K562 (cell line): Measurements from ENCODE around the gene DUSP3. TPM values are rescaled to one million over a fixed set of nuclear protein-coding genes. Genes with fewer than 3 reads are reported as not detected.

Experiments
- ARID2 ChIP-seq: fragments of 450-650 bp; IDR thresholded peaks from 2 replicates; pipeline ENCODE4 v1.6.1; 2017; ENCODE audit warnings: antibody characterized with exemption, mild to moderate bottlenecking
- CREM ChIP-seq: IDR thresholded peaks from 2 replicates; pipeline ENCODE4 v1.6.1; 2014; ENCODE audit warnings: antibody characterized with exemption, low read depth
- CTBP1 ChIP-seq: fragments of 450-650 bp; IDR thresholded peaks from 2 replicates; pipeline ENCODE4 v1.6.1; 2016; ENCODE audit warnings: borderline replicate concordance
- HEY1 ChIP-seq: fragments of 250-450 bp; sonication (Bioruptor Pico); IDR thresholded peaks from 2 replicates; pipeline ENCODE4 v1.5.0; 2020; ENCODE audit warnings: mild to moderate bottlenecking, moderate library complexity, borderline replicate concordance
- JUND ChIP-seq, 2 experiments: IDR thresholded peaks; 2 replicates in 1 of 2; 3 replicates in 1 of 2; pipeline ENCODE4 v1.6.1; 2011; ENCODE audit warnings: borderline replicate concordance in 2 of 2, low read depth in 2 of 2, low read length in 2 of 2, improper control_type of control experiment in 1 of 2, missing biosample characterization in 1 of 2, missing genetic modification characterization in 1 of 2, missing genetic modification reagents in 1 of 2
- KLF16 ChIP-seq: IDR thresholded peaks from 2 replicates; pipeline ENCODE4 v1.6.1; 2016; ENCODE audit warnings: antibody characterized with exemption
- MAFK ChIP-seq: IDR thresholded peaks from 2 replicates; pipeline ENCODE4 v1.6.1; 2011; ENCODE audit warnings: low read length, improper control_type of control experiment
- NONO ChIP-seq, 2 experiments: fragments of 200-400 bp in 1 of 2; fragments of 450-650 bp in 1 of 2; formaldehyde crosslinking in 1 of 2; IDR thresholded peaks; 2 replicates each; pipeline ENCODE4 v1.6.1; 2017; ENCODE audit warnings: low read depth in 2 of 2, mild to moderate bottlenecking in 2 of 2, moderate library complexity in 2 of 2, low read length in 1 of 2
- RAD21 ChIP-seq, 2 experiments: fragments of 250-450 bp in 1 of 2; fragments of 450-650 bp in 1 of 2; sonication (Bioruptor Pico) in 1 of 2; formaldehyde crosslinking in 1 of 2; IDR thresholded peaks in 1 of 2; conservative IDR thresholded peaks in 1 of 2; 2 replicates each; pipeline versions ENCODE4 v1.4.0 to v1.8.0; 2020 to 2022; ENCODE audit warnings: mild to moderate bottlenecking in 2 of 2, moderate library complexity in 1 of 2
- REST ChIP-seq, 2 experiments: fragments of 450-650 bp; formaldehyde crosslinking in 1 of 2; IDR thresholded peaks; 2 replicates each; pipeline versions ENCODE4 v1.4.0 to v1.6.1; 2014 to 2020; ENCODE audit warnings: mild to moderate bottlenecking in 2 of 2, borderline replicate concordance in 1 of 2, low read depth in 1 of 2
- TBL1XR1 ChIP-seq, 2 experiments: IDR thresholded peaks; 2 replicates each; pipeline ENCODE4 v1.6.1; 2012; ENCODE audit warnings: improper control_type of control experiment in 2 of 2, low read length in 2 of 2, mild to moderate bottlenecking in 1 of 2
- TCF3 ChIP-seq: sonication (generic); formaldehyde crosslinking; IDR thresholded peaks from 2 replicates; pipeline ENCODE4 v1.4.0; 2020; ENCODE audit warnings: mild to moderate bottlenecking, missing genetic modification reagents
- ZBTB43 ChIP-seq: sonication (generic); formaldehyde crosslinking; IDR thresholded peaks from 2 replicates; pipeline ENCODE4 v1.8.0; 2023; ENCODE audit warnings: mild to moderate bottlenecking, missing genetic modification reagents
- ZNF165 ChIP-seq: fragments of 250-450 bp; sonication (Bioruptor Pico); IDR thresholded peaks from 2 replicates; pipeline ENCODE4 v1.4.0; 2020; ENCODE audit warnings: borderline replicate concordance
- ZNF263 ChIP-seq: sonication (generic); formaldehyde crosslinking; IDR thresholded peaks from 2 replicates; pipeline ENCODE4 v1.8.0; 2022; ENCODE audit warnings: mild to moderate bottlenecking, missing genetic modification reagents, borderline replicate concordance
- polyA plus RNA-seq, 8 experiments: library from polyadenylated mRNA; depleted of rRNA in 4 of 8; stranded (reverse) in 5 of 8; unstranded in 3 of 8; fragments of >200 nt; fragmentation: Nextera tagmentation in 2 of 8; fragmentation: Illumina TruSeq in 1 of 8; extraction: Ambion mirVana in 2 of 8; extraction: Trizol in 1 of 8; gene quantifications; 2 replicates each; pipeline versions ENCODE4 v1.2.1 to v1.2.3, GENCODE V29; 2011 to 2014; ENCODE audit warnings: inconsistent platforms in 1 of 8, missing spikeins in 1 of 8
- total RNA-seq, 7 experiments: library from RNA; depleted of rRNA in 6 of 7; stranded (reverse); fragments of >200 nt in 6 of 7; fragmentation: Illumina TruSeq in 2 of 7; extraction: Trizol in 2 of 7; gene quantifications; 2 replicates each; pipeline versions ENCODE4 v1.2.1 to v1.2.3, GENCODE V29; 2011 to 2021; ENCODE audit warnings: low replicate concordance in 1 of 7

The DUSP3 gene
- total and polyA plus RNA-seq, 9 of the 15 experiments (the other 6 are each of a cell fraction or from before 2014, with no cell fraction given), result 4.1 to 19.8 (median 12.3) TPM

- TF ChIP-seq RAD21 (CRISPR knock-in tag; conservative IDR thresholded peaks at IDR 0.05 in 1 of 2, IDR thresholded peaks at IDR 0.05 in 1 of 2) (peak; percentile 99 to 100), HEY1 (CRISPR knock-in tag) (0 out of 2 replicates have a peak, but pooled peaks have one; percentile 29), ZBTB43 (no peak), TCF3 (CRISPR knock-in tag) (no peak), MAFK (0 out of 2 replicates have a peak, but pooled peaks have one; percentile 16), TBL1XR1 (IDR thresholded peaks at IDR 0.05; ENCODE audit: low read length in 2 of 2) (0 out of 4 replicates have a peak, but pooled peaks have one; percentile 16 to 44), CTBP1 (peak; percentile 81), REST (IDR thresholded peaks at IDR 0.05; ENCODE audit: borderline replicate concordance) (peak; percentile 97), REST (CRISPR knock-in tag; IDR thresholded peaks at IDR 0.05; ENCODE audit: low read depth) (no peak), ZNF263 (CRISPR knock-in tag) (no peak), JUND (IDR thresholded peaks at IDR 0.05; ENCODE audit: borderline replicate concordance, low read depth, low read length) (peak; percentile 73), JUND (tag; IDR thresholded peaks at IDR 0.05; ENCODE audit: borderline replicate concordance, low read depth, low read length) (no peak; the same call in 2 of the 3 replicates), ZNF165 (CRISPR knock-in tag) (no peak), CREM (peak; percentile 49; the same call in 1 of the 2 replicates), NONO (IDR thresholded peaks at IDR 0.05; ENCODE audit: low read depth in 2 of 2, low read length in 1 of 2) (no peak; a peak in 1 of 4 replicates), ARID2 (peak; percentile 99), KLF16 (peak; percentile 65; the same call in 1 of the 2 replicates)
Measured at GRCh38 chr17:43760254-43760852, 18.4 kb downstream of the DUSP3 start (continued).
